SK-N-MC (cell line): Measurements from ENCODE around the gene KLRB1.

ENCODE experiments used
- EZH2 ChIP-seq: fragments of 200-600 bp; sonication (generic); IDR thresholded peaks from one replicate; pipeline ENCODE4 v1.6.1; 2017; ENCODE audit warnings: antibody characterized with exemption
- POLR2AphosphoS5 ChIP-seq: IDR thresholded peaks from 2 replicates; pipeline ENCODE4 v1.6.1; 2012; ENCODE audit warnings: mild to moderate bottlenecking, low read depth, low read length, borderline replicate concordance

- no peak; the same call in 1 of the 2 replicates for TF ChIP-seq POLR2AphosphoS5
- no peak for TF ChIP-seq EZH2
Observed at GRCh38 chr12:9647825-9648700, 40.3 kb upstream of the KLRB1 start.
